Measurements from ENCODE around the gene NRARP.

- TF ChIP-seq EP300 (IDR thresholded peaks at IDR 0.05; ENCODE audit: borderline replicate concordance) (no peak), ZBTB7A (IDR thresholded peaks at IDR 0.05; ENCODE audit: low read depth) (peak; percentile 43; the same call in 1 of the 2 replicates), RAD21 (IDR thresholded peaks at IDR 0.05; ENCODE audit: low read depth) (no peak), REST (IDR thresholded peaks at IDR 0.05; ENCODE audit: low read depth) (no peak), CREB1 (IDR thresholded peaks at IDR 0.05; ENCODE audit: low read depth) (no peak), TCF12 (IDR thresholded peaks at IDR 0.05; ENCODE audit: low read depth) (no peak), FOXM1 (IDR thresholded peaks at IDR 0.05; ENCODE audit: borderline replicate concordance, low read depth) (no peak)
- TF ChIP-seq, protein P1, sequence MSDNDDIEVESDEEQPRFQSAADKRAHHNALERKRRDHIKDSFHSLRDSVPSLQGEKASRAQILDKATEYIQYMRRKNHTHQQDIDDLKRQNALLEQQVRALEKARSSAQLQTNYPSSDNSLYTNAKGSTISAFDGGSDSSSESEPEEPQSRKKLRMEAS (IDR thresholded peaks at IDR 0.05), result peak; percentile 48; the same call in 1 of the 2 replicates
- TF ChIP-seq, protein P2, sequence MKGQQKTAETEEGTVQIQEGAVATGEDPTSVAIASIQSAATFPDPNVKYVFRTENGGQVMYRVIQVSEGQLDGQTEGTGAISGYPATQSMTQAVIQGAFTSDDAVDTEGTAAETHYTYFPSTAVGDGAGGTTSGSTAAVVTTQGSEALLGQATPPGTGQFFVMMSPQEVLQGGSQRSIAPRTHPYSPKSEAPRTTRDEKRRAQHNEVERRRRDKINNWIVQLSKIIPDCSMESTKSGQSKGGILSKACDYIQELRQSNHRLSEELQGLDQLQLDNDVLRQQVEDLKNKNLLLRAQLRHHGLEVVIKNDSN (IDR thresholded peaks at IDR 0.05), result no peak
Measured at GRCh38 chr9:137252555-137253506, 49.2 kb downstream of the NRARP start.
